Retinal pigment epithelial cell (primary cell): ENCODE data around the gene VAV2.
A peak's percentile ranks its signal among the peaks of the same experiment; 100 is the strongest.
"Not testable (repeated sequence)": the region's sequence is repeated elsewhere in the genome, so short reads cannot be mapped to it uniquely, and the experiment has no call there.

ENCODE experiments used
- DNase-seq: peaks from one replicate; pipeline ENCODE4 v3.0.0-alpha.2; 2010; ENCODE audit warnings: low read depth
- H3K4me3 ChIP-seq: 2 replicates; pipeline ENCODE4 v1.5.1; 2011; ENCODE audit warnings: mild to moderate bottlenecking, low read length, control low read depth, moderate library complexity
- TF ChIP-seq, protein P1 (sequence below): conservative IDR thresholded peaks from 2 replicates; pipeline ENCODE4 v1.5.1; 2011; ENCODE audit warnings: low read depth, low read length, control low read depth, inconsistent platforms

The VAV2 gene

DNA sequence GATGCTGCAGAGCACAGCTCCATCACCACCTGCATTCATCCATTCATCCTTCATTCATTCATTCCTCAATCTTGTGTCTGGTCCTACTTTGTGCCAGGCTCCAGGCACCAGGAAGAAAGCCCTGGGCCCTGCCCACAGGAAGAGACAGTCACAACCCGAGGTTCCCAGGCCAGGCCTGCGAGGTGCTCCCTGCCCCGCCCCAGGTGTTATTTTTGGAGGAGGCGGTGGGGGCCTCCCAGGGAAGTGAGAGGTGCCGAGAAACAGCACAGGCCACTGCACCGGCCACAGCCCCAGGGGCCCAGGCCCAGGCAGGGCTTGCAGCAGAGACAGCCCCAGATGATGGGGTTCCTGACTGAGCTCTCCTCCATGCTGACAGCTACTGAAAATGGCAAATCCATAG is 33.4 kb downstream of the VAV2 start:
- no peak for DNase-seq
- no peak overlapping the region for H3K4me3 ChIP-seq
- TF ChIP-seq, protein P1, sequence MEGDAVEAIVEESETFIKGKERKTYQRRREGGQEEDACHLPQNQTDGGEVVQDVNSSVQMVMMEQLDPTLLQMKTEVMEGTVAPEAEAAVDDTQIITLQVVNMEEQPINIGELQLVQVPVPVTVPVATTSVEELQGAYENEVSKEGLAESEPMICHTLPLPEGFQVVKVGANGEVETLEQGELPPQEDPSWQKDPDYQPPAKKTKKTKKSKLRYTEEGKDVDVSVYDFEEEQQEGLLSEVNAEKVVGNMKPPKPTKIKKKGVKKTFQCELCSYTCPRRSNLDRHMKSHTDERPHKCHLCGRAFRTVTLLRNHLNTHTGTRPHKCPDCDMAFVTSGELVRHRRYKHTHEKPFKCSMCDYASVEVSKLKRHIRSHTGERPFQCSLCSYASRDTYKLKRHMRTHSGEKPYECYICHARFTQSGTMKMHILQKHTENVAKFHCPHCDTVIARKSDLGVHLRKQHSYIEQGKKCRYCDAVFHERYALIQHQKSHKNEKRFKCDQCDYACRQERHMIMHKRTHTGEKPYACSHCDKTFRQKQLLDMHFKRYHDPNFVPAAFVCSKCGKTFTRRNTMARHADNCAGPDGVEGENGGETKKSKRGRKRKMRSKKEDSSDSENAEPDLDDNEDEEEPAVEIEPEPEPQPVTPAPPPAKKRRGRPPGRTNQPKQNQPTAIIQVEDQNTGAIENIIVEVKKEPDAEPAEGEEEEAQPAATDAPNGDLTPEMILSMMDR = no peak

DNA sequence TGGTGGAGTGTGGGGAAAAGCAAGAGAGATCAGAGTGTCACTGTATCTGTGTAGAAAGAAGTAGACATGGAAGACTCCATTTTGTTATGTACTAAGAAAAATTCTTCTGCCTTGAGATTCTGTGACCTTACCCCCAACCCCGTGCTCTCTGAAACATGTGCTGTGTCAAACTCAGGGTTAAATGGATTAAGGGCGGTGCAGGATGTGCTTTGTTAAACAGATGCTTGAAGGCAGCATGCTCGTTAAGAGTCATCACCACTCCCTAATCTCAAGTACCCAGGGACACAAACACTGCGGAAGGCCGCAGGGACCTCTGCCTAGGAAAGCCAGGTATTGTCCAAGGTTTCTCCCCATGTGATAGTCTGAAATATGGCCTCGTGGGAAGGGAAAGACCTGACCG is 34.4 kb downstream of the VAV2 start:
- DNase-seq, H3K4me3 ChIP-seq: not testable (repeated sequence)

DNA sequence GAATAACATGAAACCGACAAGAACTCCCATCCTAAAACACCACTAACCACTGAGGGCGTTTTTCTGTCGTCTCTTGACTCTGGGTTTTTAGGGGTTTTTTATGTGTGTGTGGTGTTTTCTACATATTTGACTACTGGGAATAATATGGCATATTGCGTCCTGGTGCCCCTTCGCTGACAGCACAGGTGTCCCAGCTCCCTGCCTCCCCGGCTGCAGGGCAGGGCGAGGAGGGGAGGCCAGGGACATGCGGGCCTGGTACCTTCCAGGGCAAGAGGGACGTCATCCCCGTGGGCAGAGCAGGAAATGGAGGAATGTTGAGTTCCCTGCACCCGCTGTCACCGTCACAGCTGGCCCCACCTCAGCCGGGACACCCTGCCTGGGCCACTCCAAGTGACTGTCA is 34.8 kb downstream of the VAV2 start:
- TF ChIP-seq, protein P1 = no peak
- no peak for DNase-seq
- H3K4me3 ChIP-seq = no peak overlapping the region

DNA sequence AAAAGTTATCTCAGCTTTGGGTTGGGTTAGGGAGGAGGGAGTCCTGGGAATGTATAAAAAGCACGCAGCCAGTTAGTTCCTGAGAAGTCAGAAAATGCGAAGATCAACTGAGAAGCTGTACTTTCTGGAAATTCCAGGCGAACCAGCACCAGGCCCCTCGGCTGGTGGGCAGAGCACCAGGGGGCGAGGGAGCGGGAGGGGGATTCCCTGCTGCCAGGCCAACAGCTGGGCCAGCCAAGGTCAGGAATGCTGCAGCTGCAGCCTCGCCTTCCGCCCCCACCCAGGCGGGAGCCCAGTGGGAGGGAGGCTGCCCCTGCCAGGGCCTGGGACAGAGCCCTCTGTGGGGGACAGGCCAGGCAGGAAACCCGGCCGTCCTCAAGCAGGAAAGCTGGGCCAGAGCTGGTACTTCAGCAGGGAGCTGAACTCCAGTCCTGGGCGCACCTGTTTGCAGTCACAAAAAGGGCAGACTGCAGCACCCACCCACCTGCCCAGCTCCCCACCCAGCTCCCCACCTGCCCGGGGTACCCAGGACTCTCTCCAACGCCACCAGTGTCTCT is 35.5 kb downstream of the VAV2 start:
- H3K4me3 ChIP-seq = no peak overlapping the region
- no peak for DNase-seq
- TF ChIP-seq, protein P1 = no peak

DNA sequence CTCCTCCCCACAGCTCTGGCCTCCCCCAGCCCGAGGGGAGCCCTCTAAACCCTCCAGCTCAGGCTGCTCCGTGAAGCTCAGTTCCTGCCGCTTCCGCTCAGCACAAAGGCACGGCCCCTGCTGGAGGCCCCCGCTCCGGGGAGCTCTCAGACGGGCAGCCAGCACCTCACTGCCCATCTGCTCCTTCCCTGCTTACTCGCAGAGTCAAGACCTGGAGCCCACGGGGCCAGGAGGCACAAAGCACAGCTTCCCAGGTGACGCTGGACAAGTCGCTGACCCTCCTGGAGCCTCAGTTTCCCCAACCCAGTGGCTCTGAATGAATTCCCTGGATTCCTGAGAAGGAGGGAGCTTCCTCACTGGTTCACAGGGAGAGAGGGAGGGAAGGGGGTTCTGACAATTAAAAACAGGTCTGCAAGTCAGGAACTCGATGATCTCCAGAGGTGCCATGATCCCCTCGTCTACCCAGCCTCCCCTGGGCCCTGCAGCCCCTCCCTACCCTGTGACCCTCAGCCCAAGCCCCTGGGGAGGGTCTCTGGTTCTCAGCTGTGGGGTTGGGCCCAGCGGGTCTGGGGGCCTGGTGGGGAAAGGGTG is 36.2 kb downstream of the VAV2 start:
- H3K4me3 ChIP-seq = no peak overlapping the region
- DNase-seq = no peak
- TF ChIP-seq, protein P1 = peak; percentile 37

DNA sequence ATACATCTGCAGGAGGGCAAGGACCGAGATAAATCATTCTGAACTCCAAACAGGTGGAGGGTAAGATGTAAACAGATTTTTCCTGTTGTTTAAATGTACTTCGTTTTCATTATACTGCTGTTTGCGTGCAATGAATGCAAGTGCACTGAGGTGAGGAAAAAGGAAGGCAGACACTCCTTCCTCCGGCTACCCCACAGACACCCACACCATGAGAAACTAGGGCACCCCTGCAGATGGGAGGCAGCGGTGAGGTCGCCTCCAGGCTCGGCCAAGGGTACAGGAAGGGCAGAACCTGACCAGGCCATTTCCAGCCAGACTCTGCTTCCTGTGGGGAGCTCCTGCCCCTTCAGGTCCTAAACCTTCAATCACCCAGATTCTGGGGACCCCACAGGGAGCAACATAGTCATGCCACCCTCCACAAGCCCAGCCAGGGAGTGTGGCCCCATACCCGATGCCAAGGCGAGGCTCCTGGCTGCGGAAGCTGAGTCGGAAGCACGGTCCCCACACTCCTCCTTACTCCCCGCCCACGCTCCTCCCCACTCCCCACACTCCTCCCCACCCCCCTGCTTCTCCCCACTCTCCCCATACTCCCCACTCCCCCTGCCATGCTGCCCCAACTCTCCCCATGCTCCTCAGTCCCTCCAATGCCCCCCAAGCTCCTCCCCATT is 37.1 kb downstream of the VAV2 start:
- H3K4me3 ChIP-seq = no peak overlapping the region
- TF ChIP-seq, protein P1 = no peak

DNA sequence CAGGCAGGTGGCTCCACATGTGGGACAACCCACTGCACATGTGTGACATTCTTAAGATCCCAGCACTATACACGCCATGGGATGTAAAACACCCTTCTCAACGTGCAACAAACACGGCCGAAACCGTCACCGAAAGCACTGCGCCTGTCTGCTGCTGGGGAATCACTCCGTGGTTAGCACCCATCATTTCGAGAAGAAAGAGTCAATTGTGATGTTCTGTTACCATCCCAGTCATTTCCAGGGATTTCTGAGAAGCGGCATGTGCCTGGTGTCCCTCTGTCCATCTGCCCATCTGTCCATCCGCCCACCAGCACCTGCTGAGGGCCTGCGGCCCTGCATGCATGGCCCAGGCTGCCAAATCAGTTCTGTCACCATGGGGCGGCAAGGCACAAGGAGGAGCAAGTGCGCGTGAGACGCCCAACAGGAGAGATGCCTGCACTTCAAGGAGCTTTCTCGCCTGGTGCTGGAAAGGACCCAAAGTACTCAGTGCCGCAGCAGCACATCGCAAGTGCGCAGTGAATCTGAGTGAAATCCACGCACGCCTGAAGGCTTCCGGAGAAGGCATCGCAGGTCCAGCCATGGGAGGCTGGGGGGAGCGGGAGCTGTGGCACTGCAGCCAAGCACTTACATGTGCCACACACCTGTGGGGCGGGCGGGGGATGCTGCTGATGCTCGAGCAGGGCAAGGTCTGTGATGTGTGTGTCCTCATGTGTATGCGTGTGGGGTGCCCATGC is 38.0 kb downstream of the VAV2 start:
- TF ChIP-seq, protein P1 = no peak
- no peak overlapping the region for H3K4me3 ChIP-seq
- no peak for DNase-seq

More for the DNA sequence above, 37.1 kb downstream of the VAV2 start:
- no peak for DNase-seq
